ENCODE measurements around the gene CYB561.

Gene CYB561

DNA sequence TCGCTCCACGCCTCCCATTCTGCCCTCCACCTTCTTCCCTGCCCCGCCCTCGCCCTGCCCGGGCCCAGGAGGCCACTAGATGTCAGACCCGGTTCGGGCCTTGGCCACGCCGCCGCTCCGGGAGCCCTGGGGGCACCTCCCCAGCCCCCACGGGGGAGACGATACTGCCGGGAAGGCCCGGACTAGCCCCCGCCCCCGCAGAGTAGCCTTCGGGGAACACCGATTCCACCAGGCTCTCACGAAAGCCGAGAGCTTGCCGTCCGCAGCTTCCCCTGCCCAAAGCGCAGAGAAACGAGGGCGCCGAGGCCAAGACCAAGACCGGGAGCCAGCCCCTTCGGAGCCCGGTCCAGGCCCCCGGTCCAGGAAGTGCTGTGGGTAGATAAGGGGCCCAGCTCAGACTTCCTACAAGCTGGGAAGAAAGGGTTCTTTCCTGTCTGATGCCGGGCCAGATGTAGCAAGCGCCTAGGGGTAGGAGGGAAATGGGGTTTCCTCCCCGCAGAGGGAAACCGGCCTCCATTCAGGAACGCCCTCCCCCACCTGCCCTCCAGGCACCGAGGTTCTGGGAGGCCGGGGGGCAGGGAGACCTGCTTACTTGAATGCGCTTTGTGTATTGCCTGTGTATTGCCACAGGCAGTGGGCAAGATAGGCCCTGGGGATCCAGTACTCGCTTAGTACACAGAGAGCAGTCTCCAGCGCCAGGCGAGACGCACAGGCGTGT lies 806 bp upstream of the CYB561 start:
- peak; percentile 26 for DNase-seq
- Mint-ChIP-seq H3K4me3 (peak overlapping the region; percentile 44), H3K4me1 (peaks cover 51% of the 10 kb centered on the region), H3K36me3 (ENCODE audit: low read depth) (no peaks in the 10 kb centered on the region), H3K27me3 (ENCODE audit: low read depth, poor library complexity) (peaks cover 28% of the 10 kb centered on the region), H3K27ac (no peak overlapping the region), H3K9me3 (no peaks in the 10 kb centered on the region)
- TF ChIP-seq, protein P1, sequence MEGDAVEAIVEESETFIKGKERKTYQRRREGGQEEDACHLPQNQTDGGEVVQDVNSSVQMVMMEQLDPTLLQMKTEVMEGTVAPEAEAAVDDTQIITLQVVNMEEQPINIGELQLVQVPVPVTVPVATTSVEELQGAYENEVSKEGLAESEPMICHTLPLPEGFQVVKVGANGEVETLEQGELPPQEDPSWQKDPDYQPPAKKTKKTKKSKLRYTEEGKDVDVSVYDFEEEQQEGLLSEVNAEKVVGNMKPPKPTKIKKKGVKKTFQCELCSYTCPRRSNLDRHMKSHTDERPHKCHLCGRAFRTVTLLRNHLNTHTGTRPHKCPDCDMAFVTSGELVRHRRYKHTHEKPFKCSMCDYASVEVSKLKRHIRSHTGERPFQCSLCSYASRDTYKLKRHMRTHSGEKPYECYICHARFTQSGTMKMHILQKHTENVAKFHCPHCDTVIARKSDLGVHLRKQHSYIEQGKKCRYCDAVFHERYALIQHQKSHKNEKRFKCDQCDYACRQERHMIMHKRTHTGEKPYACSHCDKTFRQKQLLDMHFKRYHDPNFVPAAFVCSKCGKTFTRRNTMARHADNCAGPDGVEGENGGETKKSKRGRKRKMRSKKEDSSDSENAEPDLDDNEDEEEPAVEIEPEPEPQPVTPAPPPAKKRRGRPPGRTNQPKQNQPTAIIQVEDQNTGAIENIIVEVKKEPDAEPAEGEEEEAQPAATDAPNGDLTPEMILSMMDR (IDR thresholded peaks at IDR 0.05) = no peak

DNA sequence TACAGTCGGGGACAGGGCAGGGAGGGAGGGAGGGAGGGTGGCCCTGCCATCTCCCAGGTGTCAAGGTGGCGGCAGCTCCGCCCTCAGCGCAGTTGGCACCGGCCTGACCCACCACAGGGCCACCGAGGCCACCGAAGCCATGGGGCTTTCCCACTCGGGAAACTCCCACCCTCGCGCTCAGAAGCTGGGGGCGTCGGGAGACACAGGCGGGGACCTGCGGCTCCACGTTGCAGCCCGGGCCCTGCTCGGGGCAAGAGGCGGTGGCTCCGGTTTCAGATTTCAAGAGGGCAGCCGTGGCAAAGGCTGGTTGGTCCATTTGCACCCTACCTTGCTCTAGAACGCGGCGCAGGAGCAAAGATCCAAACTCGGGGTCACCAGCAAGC lies 544 bp downstream of the CYB561 start:
- H3K9me3 Mint-ChIP-seq = no peaks in the 10 kb centered on the region
- TF ChIP-seq, protein P1 (IDR thresholded peaks at IDR 0.05) = no peak
- DNase-seq = peak; percentile 57
- peaks cover 32% of the 10 kb centered on the region for H3K27me3 Mint-ChIP-seq (ENCODE audit: low read depth, poor library complexity)
- H3K27ac Mint-ChIP-seq = no peak overlapping the region
- H3K36me3 Mint-ChIP-seq (ENCODE audit: low read depth) = no peaks in the 10 kb centered on the region
- peak overlapping the region; percentile 76 for H3K4me3 Mint-ChIP-seq
- peaks cover 49% of the 10 kb centered on the region for H3K4me1 Mint-ChIP-seq

DNA sequence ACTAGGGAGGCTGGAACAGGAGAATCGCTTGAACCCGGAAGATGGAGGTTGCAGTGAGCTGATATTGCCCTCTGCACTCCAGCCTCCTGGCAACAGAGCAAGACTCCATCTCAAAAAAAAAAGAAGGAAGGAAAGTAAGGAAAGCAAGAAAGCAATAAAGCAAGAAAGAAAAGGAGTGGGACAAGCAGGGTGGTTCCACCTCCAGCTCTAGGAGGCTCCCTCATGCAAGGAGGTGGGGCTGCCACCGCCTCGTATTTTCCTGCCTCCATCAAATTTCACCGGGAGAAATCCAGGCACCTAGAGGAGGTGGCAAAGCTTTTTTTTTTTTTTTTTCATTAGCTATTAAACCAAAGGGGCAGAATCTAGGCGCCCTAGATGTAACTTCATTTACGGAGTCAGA lies 1.0 kb downstream of the CYB561 start:
- TF ChIP-seq, protein P1 (IDR thresholded peaks at IDR 0.05) = no peak

DNA sequence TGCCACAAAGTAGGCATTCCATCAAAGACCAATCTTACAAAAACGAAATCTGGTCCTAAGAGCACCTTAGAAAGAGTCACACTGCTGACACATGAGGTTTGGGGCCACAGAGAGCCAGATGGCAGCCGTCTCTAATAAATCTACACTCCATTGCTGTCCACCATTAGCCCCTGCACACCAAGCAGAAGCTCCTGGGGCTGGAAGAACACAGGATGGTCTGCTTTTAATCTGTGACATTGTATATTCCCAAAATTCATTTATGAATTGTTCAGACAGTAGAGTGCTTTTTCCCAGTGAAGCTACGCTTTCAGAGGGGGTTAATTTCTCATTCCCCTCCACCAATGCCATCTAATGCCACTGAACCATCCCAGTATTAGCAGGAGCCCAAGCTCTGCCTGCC lies 1.6 kb downstream of the CYB561 start:
- DNase-seq = no peak
- Mint-ChIP-seq H3K4me3 (peak overlapping the region; percentile 76), H3K27ac (no peak overlapping the region), H3K9me3 (no peaks in the 10 kb centered on the region), H3K4me1 (peaks cover 49% of the 10 kb centered on the region), H3K36me3 (ENCODE audit: low read depth) (no peaks in the 10 kb centered on the region), H3K27me3 (ENCODE audit: low read depth, poor library complexity) (peaks cover 33% of the 10 kb centered on the region)
- TF ChIP-seq, protein P1 (IDR thresholded peaks at IDR 0.05) = no peak

More for the DNA sequence above, 1.0 kb downstream of the CYB561 start:
- no peak for DNase-seq
- no peaks in the 10 kb centered on the region for H3K9me3 Mint-ChIP-seq
- H3K4me3 Mint-ChIP-seq = peak overlapping the region; percentile 76
- no peak overlapping the region for H3K27ac Mint-ChIP-seq
- peaks cover 33% of the 10 kb centered on the region for H3K27me3 Mint-ChIP-seq (ENCODE audit: low read depth, poor library complexity)
- peaks cover 49% of the 10 kb centered on the region for H3K4me1 Mint-ChIP-seq
- H3K36me3 Mint-ChIP-seq (ENCODE audit: low read depth) = no peaks in the 10 kb centered on the region

DNA sequence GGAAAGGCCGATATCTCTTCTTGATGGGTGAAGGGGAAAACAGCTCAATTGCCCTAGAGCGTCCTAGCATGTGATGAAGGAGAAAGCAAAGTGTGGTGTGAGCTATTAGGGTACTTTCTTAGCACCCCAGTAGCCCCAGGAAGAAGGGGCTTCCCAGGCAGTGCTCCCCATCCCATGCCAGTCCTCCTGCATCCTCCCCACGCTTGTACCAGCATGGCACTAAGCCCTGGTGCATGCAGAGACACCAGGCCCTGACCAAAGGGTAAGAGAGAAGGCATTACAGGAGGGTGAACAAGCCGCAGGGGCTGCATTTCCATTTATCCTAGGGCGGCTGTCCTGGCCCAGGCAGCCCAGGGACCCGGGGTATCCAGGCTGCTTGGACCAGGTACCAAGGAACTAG lies 3.1 kb downstream of the CYB561 start:
- Mint-ChIP-seq H3K27me3 (ENCODE audit: low read depth, poor library complexity) (peaks cover 24% of the 10 kb centered on the region), H3K4me3 (no peak overlapping the region), H3K9me3 (no peaks in the 10 kb centered on the region), H3K27ac (no peak overlapping the region), H3K36me3 (ENCODE audit: low read depth) (no peaks in the 10 kb centered on the region), H3K4me1 (peaks cover 41% of the 10 kb centered on the region)
- no peak for DNase-seq
- TF ChIP-seq, protein P1 (IDR thresholded peaks at IDR 0.05) = no peak

DNA sequence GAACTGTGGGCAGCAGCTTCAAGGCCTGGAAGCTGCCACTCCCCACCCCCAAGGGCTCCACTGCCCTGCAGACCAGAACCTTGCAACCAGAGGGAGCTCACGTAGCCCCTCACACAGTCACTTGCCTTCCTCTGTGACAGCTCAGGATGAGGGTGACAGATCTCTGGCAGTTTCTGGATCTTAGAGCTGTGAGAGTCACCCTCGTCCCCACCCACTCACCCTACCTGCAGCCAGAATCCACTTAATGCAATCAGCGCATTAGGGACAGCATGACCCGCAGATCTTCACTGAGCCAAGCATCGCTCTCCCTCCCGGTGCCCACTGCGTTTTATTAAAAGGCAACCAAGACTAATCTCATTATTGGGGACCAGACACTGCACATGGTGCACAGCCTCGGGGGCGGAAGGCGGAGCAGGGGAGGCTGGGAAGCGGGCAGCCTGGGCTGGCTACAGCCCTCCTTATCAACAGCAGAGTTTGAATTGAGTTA lies 3.5 kb downstream of the CYB561 start:
- DNase-seq = peak; percentile 41
- H3K9me3 Mint-ChIP-seq = no peaks in the 10 kb centered on the region
- H3K36me3 Mint-ChIP-seq (ENCODE audit: low read depth) = no peaks in the 10 kb centered on the region
- H3K4me3 Mint-ChIP-seq = no peak overlapping the region
- TF ChIP-seq, protein P1 (IDR thresholded peaks at IDR 0.05) = peak; percentile 22
- peaks cover 38% of the 10 kb centered on the region for H3K4me1 Mint-ChIP-seq
- peaks cover 23% of the 10 kb centered on the region for H3K27me3 Mint-ChIP-seq (ENCODE audit: low read depth, poor library complexity)
- H3K27ac Mint-ChIP-seq = no peak overlapping the region
